ENCODE data around the gene CELA2B.

DNA sequence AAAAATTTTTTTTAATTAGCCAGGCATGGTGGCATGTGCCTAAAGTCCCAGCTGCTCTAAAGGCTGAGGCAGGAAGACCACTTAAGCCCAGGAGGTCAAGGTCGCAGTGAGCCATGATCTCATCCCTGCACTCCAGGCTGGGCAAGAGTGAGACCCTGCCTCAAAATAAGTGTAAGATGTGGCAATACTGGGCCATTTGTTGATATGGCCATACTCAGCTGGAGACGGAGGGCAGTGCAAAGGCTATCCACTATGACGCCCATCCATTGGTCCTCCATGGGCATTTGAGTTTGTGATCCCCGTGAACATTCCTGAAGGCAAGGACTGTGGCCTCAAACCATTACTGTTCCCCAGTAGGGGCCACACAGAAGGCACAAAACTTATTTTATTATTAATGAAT lies 46.6 kb downstream of the CELA2B start:
- TF ChIP-seq, protein P1, sequence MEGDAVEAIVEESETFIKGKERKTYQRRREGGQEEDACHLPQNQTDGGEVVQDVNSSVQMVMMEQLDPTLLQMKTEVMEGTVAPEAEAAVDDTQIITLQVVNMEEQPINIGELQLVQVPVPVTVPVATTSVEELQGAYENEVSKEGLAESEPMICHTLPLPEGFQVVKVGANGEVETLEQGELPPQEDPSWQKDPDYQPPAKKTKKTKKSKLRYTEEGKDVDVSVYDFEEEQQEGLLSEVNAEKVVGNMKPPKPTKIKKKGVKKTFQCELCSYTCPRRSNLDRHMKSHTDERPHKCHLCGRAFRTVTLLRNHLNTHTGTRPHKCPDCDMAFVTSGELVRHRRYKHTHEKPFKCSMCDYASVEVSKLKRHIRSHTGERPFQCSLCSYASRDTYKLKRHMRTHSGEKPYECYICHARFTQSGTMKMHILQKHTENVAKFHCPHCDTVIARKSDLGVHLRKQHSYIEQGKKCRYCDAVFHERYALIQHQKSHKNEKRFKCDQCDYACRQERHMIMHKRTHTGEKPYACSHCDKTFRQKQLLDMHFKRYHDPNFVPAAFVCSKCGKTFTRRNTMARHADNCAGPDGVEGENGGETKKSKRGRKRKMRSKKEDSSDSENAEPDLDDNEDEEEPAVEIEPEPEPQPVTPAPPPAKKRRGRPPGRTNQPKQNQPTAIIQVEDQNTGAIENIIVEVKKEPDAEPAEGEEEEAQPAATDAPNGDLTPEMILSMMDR (IDR thresholded peaks at IDR 0.05) = no peak
- no peak for TF ChIP-seq POLR2A (IDR thresholded peaks at IDR 0.05)
